ENCODE data around the gene ANKK1. TPM values are rescaled to one million over a fixed set of nuclear protein-coding genes. Genes with fewer than 3 reads are reported as not detected.

Gene ANKK1
- polyA plus RNA-seq, 1 donor from 2014 or later = not detected

DNA sequence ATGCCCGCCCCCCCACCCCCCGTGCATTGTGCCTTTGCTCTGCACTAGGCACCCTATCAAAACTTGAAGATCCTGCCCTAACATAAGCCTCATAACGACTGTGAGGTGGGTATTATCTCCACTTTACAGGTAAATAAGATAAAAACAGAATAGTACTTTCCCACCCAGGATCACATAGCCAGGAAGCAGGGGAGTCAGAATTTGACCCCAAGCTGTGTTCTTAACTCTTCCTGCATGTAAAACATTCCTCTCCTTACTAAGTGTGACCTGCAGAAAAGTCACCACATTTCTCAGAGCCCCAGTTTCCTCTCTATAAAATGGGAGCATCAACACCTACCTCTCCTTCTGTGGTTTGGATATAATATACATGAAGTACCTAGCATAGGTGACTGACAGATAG lies 18.2 kb upstream of the ANKK1 start:
- no peaks in the 10 kb centered on the region for H3K9me3 Mint-ChIP-seq
- no peaks in the 10 kb centered on the region for H3K27me3 Mint-ChIP-seq
- H3K4me1 Mint-ChIP-seq = peaks cover 0 to 7% (median 0%) of the 10 kb centered on the region in 3 donors
- H3K36me3 Mint-ChIP-seq = peaks cover 12% of the 10 kb centered on the region
- no peak overlapping the region for H3K27ac Mint-ChIP-seq
- no peak overlapping the region for H3K4me3 Mint-ChIP-seq

DNA sequence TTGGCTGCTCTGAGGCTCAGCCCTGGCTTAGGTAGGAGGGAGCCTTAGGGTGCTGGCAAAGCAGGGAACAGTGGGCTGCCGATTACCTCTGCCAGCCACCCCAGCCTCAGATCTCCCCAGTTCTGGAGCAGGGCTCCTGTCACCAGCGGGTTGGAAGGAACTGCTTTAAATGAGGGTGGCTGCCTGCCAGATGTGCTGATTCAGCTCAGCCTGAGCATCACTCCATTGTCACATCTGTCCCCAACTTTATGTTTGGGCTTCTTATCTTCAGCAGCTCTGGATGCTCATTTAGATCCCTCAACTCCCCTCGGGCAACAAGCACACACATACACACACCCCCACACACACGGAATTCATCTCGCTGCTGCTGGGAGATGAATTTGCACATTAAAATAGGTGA lies 16.9 kb upstream of the ANKK1 start:
- H3K27me3 Mint-ChIP-seq = no peaks in the 10 kb centered on the region
- H3K4me3 Mint-ChIP-seq = no peak overlapping the region
- H3K36me3 Mint-ChIP-seq = peaks cover 14% of the 10 kb centered on the region
- no peaks in the 10 kb centered on the region for H3K9me3 Mint-ChIP-seq
- H3K4me1 Mint-ChIP-seq = peaks cover 0 to 9% (median 3%) of the 10 kb centered on the region in 3 donors
- no peak overlapping the region for H3K27ac Mint-ChIP-seq

- peaks cover 12% of the 10 kb centered on the region for H3K36me3 Mint-ChIP-seq
- H3K4me3 Mint-ChIP-seq = no peak overlapping the region
- H3K4me1 Mint-ChIP-seq = peaks cover 8 to 13% (median 13%) of the 10 kb centered on the region in 3 donors
- no peaks in the 10 kb centered on the region for H3K9me3 Mint-ChIP-seq
- H3K27me3 Mint-ChIP-seq = no peaks in the 10 kb centered on the region
- H3K27ac Mint-ChIP-seq = peak overlapping the region in 1 of 3 donors; percentile 76
Measured at GRCh38 chr11:113372309-113372708, 15.3 kb upstream of the ANKK1 start.

DNA sequence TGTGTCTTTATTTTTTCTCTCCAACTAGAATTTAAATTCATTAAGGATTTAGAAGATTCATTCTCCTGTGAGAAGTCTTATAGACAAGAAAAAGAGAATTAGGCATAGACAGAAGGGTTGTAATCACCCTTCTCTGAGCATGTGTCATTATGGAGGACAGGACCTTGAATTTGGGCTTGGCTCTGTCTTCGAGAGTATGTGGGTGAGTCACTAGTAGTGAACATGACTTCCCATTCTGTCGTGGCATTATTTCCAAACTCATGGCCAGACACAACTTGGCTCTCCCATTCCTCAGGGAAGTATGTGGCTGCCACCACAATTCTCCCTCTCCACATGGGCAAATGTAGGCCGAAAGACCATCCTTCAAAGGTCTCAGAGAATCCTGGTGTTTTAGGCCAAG lies 14.3 kb upstream of the ANKK1 start:
- peaks cover 12% of the 10 kb centered on the region for H3K36me3 Mint-ChIP-seq
- no peak overlapping the region for H3K27ac Mint-ChIP-seq
- peaks cover 13% of the 10 kb centered on the region in 3 donors for H3K4me1 Mint-ChIP-seq
- no peak overlapping the region for H3K4me3 Mint-ChIP-seq
- no peaks in the 10 kb centered on the region for H3K9me3 Mint-ChIP-seq
- no peaks in the 10 kb centered on the region for H3K27me3 Mint-ChIP-seq

DNA sequence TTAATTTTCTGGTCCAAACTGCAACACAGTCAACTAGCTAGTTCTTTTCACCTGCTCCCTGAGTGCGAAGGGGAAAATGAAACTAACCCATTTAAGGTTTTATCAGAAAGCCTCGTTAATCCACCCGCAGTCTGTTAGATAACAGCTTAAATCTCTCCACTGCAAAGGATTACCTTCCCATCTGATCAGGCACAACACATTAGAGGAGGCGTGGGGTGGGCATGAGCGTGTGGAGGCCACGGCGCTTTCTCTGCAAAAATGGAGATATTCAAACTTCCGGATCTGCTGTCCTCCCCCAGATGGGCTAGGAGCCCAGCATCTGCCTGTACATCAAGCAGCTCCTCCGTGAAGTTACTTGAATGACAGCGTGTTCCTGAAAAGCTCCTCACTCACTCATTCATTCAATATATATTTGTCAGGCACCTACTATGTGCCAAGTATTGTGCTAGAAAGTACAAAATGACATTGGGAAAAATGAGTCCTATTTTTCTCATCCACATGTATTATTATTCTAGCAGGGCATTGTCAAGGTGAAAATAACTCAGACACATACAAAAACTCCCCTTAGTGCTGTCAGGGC lies 13.5 kb upstream of the ANKK1 start:
- Mint-ChIP-seq H3K27ac (no peak overlapping the region), H3K36me3 (peaks cover 13% of the 10 kb centered on the region), H3K27me3 (no peaks in the 10 kb centered on the region), H3K4me3 (no peak overlapping the region), H3K9me3 (no peaks in the 10 kb centered on the region), H3K4me1 (peaks cover 13% of the 10 kb centered on the region in 3 donors)

- H3K27me3 Mint-ChIP-seq = no peaks in the 10 kb centered on the region
- peak overlapping the region in 2 of 3 donors; percentile 59 to 68 for H3K27ac Mint-ChIP-seq
- H3K9me3 Mint-ChIP-seq = peaks cover 0 to 4% (median 3%) of the 10 kb centered on the region in 3 donors
- H3K4me3 Mint-ChIP-seq = no peak overlapping the region
- H3K4me1 Mint-ChIP-seq = peaks cover 13% of the 10 kb centered on the region in 3 donors
- peaks cover 18% of the 10 kb centered on the region for H3K36me3 Mint-ChIP-seq
Measured at GRCh38 chr11:113375402-113375801, 12.2 kb upstream of the ANKK1 start.

DNA sequence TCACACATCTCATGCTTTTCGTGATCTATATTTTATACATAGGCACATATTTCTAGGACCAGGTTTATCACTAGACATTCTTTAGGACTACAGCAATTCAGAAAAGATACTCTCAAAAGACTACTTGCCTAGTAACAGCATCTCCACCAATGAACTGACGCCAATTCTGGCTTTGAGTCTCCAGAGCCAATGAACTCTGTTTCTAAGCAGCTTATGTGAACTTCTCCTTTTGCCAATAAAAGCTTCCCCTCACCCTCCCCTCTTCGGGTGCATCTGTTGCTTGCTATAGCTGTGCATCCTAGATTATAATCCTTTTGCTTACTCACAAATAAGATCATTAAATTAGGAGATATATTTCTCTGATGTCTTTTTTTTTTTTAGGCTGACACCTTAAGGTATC lies 11.4 kb upstream of the ANKK1 start:
- Mint-ChIP-seq H3K4me3 (peak overlapping the region in 3 of 4 donors; percentile 22 to 65 (median 46)), H3K36me3 (peaks cover 18% of the 10 kb centered on the region), H3K27me3 (no peaks in the 10 kb centered on the region), H3K27ac (peak overlapping the region in 2 of 3 donors; percentile 59 to 94), H3K4me1 (peaks cover 12 to 13% (median 13%) of the 10 kb centered on the region in 3 donors), H3K9me3 (peaks cover 0 to 4% (median 3%) of the 10 kb centered on the region in 3 donors)

DNA sequence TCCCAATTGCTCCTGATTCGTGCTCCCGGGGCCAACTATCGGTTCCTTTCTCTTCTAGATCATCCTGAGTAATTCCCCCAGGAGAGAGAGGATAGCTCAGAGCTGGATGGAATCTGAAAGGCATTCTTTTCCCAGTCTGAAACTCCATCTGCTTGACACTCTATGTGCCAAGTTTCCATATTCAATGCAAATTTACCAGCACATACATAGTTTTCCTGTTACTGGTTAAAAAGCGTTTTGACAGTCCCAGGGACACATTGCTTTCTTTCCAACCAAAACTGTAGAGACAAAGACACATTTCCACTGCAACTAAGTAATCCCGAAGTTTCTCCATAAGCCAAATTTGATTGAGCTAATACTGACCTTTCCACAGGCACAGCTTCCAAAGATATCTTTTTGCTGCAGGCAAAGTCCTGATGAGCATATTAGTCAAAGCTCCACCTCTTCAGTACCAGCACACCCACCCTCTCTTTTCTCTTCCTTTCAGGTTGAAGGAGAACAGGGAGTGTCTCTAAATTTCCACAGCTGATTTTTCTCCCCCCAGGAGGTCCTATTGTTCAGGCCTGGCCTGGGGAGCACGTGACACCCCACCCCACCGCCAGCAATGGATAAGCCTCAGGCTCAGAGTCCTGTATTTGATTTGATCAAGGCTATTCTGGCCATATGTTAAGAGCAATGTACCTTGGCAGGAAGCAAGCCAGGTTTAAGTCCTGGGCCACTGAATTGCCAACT lies 9.7 kb upstream of the ANKK1 start:
- H3K9me3 Mint-ChIP-seq = peaks cover 0 to 4% (median 3%) of the 10 kb centered on the region in 3 donors
- no peak overlapping the region for H3K4me3 Mint-ChIP-seq
- H3K4me1 Mint-ChIP-seq = peaks cover 11 to 13% (median 13%) of the 10 kb centered on the region in 3 donors
- H3K27ac Mint-ChIP-seq = peak overlapping the region in 2 of 3 donors; percentile 22 to 71
- peaks cover 12% of the 10 kb centered on the region for H3K36me3 Mint-ChIP-seq
- no peaks in the 10 kb centered on the region for H3K27me3 Mint-ChIP-seq

GRCh38 chr11:113378692-113379091 lies 8.9 kb upstream of the ANKK1 start:
- H3K36me3 Mint-ChIP-seq = peaks cover 13% of the 10 kb centered on the region
- H3K27ac Mint-ChIP-seq = no peak overlapping the region
- no peak overlapping the region for H3K4me3 Mint-ChIP-seq
- peaks cover 11 to 13% (median 13%) of the 10 kb centered on the region in 3 donors for H3K4me1 Mint-ChIP-seq
- peaks cover 0 to 4% (median 3%) of the 10 kb centered on the region in 3 donors for H3K9me3 Mint-ChIP-seq
- H3K27me3 Mint-ChIP-seq = no peaks in the 10 kb centered on the region

GRCh38 chr11:113382121-113382520 lies 5.5 kb upstream of the ANKK1 start:
- Mint-ChIP-seq H3K27ac (no peak overlapping the region), H3K4me1 (peaks cover 0 to 5% (median 3%) of the 10 kb centered on the region in 3 donors)

DNA sequence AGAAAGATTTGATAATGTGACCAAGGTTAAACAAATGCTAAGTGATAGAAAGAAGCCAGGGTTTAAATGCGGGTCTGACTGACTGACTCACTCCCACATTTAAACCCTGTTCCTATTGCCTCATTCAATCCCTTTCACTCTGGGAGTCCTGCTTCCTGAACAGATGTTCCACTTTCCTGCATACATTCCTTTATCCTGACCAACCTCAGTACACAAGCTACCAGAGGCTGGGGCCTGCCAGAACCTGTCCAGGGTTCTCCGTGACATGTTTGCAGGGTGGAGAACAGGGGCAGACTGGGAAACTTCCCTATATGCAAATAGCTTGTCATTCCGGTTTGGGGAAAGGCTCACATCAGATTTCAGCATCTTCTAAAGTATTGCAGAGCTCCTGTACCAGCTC lies 3.0 kb upstream of the ANKK1 start:
- Mint-ChIP-seq H3K36me3 (peaks cover 8% of the 10 kb centered on the region), H3K27ac (no peak overlapping the region), H3K9me3 (peaks cover 0 to 3% (median 2%) of the 10 kb centered on the region in 3 donors), H3K4me1 (peaks cover 0 to 3% (median 0%) of the 10 kb centered on the region in 3 donors), H3K27me3 (peaks cover 9% of the 10 kb centered on the region), H3K4me3 (no peak overlapping the region)

More at GRCh38 chr11:113382121-113382520, 5.5 kb upstream of the ANKK1 start:
- Mint-ChIP-seq H3K36me3 (peaks cover 13% of the 10 kb centered on the region), H3K9me3 (peaks cover 0 to 4% (median 3%) of the 10 kb centered on the region in 3 donors), H3K4me3 (no peak overlapping the region), H3K27me3 (peaks cover 6% of the 10 kb centered on the region)

DNA sequence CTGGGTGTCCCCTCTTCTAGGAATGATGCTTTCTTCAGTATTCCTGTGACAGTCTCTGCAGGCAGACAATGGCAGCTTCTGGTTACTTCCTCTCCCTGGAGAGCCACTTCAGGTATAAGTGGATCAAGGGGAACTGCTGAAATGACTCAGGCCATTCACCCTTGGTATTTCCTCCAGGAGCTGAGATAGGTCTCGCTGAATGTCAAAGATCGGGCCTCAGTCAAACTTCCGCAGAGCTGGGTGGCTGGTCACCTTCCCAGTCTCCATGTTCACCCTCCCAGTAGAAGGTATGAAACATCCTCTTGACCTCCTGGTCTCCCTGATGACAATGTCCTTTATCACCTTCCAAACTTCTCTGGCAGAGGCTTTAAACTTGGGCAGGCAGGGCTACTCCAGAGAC lies 1.8 kb upstream of the ANKK1 start:
- Mint-ChIP-seq H3K4me3 (no peak overlapping the region), H3K27ac (no peak overlapping the region), H3K36me3 (peaks cover 3% of the 10 kb centered on the region), H3K4me1 (peaks cover 0 to 3% (median 0%) of the 10 kb centered on the region in 3 donors), H3K27me3 (peaks cover 9% of the 10 kb centered on the region), H3K9me3 (no peaks in the 10 kb centered on the region)

GRCh38 chr11:113386866-113387265 lies 713 bp upstream of the ANKK1 start:
- Mint-ChIP-seq H3K9me3 (no peaks in the 10 kb centered on the region), H3K36me3 (peaks cover 3% of the 10 kb centered on the region), H3K27ac (no peak overlapping the region), H3K27me3 (peaks cover 9% of the 10 kb centered on the region), H3K4me3 (no peak overlapping the region), H3K4me1 (no peaks in the 10 kb centered on the region)

DNA sequence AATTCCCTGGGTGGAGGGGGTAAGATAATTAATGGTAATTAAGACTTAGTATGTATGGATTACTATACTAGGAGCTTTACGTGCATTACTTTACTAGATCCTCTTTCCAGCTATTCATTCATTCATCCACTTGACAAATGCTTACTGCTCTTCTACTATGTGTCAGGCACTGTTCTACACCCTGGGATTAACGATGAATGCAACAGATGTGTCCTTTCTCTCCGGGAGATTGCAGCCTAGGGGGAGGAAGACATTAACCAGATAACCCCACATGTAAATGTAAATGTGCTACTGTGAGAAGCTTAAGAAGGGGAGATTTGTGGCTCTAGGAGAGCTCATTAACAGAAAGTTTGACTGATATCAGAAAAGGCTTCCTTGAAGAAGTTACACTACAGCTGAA lies 1.7 kb downstream of the ANKK1 start:
- Mint-ChIP-seq H3K27me3 (peaks cover 12% of the 10 kb centered on the region), H3K4me1 (peaks cover 0 to 2% (median 0%) of the 10 kb centered on the region in 3 donors), H3K9me3 (no peaks in the 10 kb centered on the region), H3K27ac (no peak overlapping the region), H3K4me3 (no peak overlapping the region), H3K36me3 (no peaks in the 10 kb centered on the region)

DNA sequence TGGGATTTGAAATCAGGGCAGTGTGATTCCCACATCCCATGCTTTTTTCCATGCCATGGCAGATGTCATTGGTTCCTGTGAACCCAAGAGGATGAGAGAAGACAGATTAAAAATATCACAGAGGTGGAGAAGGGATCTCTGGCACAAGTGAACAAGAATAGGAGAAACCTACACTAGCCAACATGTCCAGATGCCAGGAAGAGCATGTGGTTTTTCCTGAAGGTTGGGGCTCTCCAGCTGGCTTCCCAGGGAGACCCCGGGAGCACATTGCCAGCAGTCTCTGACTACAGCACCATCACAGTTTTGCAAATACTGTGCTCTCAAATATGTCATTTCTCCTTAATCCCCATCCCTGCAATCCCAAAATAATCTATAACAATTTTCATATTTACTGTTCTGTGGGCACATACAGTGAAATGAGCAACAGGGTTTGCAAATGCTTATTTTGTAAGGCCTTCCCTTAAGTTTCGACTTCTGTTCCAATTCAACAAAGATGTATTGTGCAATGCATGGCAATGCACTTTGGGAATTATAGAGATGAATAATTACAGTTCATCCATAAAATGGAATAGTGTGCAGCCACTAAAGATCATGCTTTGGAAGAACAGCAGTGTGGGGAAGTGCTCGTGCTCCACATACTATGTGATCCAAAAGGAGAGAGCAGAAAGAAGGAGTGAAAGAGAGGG lies 4.8 kb downstream of the ANKK1 start:
- H3K27me3 Mint-ChIP-seq = peaks cover 5% of the 10 kb centered on the region
- no peak overlapping the region for H3K4me3 Mint-ChIP-seq
- no peak overlapping the region for H3K27ac Mint-ChIP-seq
- H3K36me3 Mint-ChIP-seq = peaks cover 3% of the 10 kb centered on the region
- peaks cover 0 to 2% (median 0%) of the 10 kb centered on the region in 3 donors for H3K4me1 Mint-ChIP-seq
- no peaks in the 10 kb centered on the region for H3K9me3 Mint-ChIP-seq

All from IgD-negative memory B cell (primary cell).